Stimulated activated CD4-positive, alpha-beta T cell treated with anti-CD3 and anti-CD28 coated beads, Interleukin-15, amount 100 ng/mL, for 24 hours (primary cell): ENCODE data around the gene S100A4.
A peak's percentile ranks its signal among the peaks of the same experiment; 100 is the strongest.

Experiments
- DNase-seq: peaks from one replicate; pipeline ENCODE4 v3.0.0-alpha.2; 2020

S100A4 gene

GRCh38 chr1:153546796-153547559 lies 1.4 kb upstream of the S100A4 start:
- DNase-seq, result no peak

GRCh38 chr1:153546371-153546770 lies 765 bp upstream of the S100A4 start:
- DNase-seq, result no peak

GRCh38 chr1:153544453-153545066 lies 1.0 kb downstream of the S100A4 start:
- DNase-seq, result no peak

DNA sequence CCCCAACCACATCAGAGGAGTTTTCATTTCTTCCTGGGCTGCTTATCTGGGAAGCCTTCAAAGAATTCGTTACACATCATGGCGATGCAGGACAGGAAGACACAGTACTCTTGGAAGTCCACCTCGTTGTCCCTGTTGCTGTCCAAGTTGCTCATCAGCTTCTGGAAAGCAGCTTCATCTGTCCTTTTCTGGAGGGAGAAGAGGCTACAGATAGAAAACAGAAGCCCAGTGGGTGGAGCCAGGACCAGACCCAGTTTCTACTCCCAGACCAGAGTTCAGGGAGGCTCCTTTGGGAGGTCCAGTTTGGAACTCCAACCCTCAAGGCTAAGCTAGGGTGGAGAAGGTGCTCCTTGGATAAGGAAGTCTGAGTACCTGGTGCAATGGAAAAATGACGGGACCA lies 1.9 kb downstream of the S100A4 start:
- DNase-seq, result no peak

DNA sequence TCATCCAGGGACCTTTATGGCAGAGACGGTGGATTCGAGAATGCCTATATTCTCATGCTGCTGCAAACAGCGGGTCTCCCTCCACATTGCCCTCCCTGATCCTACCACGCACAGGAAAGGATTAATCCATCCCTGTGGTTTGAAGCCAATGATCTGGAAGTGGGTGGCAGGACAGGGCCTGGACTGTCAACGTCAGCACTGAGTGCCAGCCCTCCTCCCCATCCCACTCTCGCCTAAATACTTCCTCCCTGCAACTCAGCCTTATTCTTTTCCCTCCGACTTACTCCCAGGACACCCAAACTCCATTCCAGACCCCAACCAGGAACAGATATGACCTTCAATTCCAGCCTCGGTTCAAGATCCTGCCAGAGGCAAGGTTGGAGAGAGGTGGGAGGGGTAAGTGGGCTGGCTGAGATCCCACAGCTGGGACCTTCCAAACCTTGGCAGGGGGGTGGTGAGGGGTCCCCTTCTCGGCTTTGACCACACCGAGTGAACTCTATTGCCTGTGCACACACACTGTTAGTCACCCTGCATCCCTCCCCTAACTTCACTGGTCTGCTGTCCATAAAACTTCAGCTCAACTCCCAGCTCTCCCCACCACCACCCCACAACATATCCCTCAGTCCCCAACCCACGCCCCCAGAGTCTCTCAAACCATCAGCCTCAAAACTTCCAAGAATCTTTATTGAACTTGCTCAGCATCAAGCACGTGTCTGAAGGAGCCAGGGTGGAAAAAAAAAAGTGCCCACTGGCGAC lies 2.5 kb downstream of the S100A4 start:
- no peak for DNase-seq

- no peak for DNase-seq
Observed at GRCh38 chr1:153541641-153542590, 3.7 kb downstream of the S100A4 start.

DNA sequence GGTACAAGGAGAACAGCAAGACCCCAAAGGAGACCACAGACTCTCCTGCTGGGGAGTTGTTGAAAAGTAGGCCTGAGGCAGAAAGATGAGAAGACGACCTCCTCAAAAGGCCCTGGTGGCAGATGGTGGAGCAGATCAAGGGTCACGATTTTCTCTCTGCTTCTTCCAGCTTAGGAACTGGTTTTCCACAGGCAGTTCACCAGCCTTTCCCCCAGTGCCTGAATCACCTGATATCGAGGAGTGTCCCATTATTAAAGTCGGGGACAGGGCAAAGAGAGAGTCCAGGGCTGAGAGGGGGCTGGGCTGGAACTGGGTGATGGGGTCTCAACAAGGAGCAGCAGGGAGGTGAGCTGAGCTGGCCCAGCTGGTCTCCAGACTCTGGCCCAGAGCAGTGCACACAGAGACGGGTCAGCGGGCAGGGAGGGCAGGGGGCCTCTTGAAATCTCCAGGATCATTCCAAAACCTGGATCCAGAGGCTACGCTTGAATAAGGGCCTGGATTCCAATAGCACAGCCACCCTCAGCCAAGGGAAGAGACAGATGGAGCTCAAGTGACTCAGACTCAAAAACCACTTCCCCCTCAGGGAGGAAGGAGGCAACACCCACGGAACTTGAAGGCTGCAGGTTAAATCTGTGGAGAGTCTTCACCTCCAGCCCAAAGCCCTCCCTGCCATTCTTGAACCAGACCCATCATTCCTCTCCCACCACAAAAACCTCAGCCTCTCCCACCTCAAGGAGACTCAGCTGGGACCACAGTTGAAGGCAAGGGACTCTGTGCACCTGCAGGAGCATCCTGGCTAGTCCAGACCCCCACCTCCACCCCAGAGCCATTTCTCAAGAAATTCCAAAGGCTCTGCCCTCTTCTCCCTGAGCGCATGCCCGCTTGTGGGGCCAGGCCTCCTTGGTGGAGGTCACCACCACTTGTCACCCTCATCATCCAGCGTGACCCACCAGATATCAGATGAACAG lies 4.9 kb downstream of the S100A4 start, which contains the start of gene S100A5:
Gene S100A5, minus strand, starts transcription at position 541 of the 968 bp plus-strand sequence. CDS start 743 bp downstream, outside the sequence.
- DNase-seq, result peak; percentile 61

GRCh38 chr1:153539395-153540093 lies 6.1 kb downstream of the S100A4 start:
- no peak for DNase-seq

GRCh38 chr1:153538315-153538821 lies 7.2 kb downstream of the S100A4 start:
- DNase-seq, result no peak

DNA sequence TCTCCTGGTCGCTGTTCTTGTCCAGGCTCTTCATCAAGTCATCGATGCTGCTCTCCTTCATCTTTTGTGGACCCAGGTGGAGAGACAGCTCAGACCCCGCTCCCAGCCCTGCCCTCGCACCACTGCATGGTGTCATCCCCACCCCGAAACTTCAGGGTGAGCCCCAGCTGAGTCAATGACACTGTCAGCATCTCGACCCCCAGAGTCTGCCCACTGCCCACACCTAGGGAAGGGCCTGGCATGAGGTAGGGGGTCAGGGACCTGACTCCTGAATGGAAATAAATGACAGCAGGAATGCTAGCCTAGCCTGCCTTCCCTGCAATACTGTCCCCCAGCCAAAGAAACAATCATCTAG lies 8.3 kb downstream of the S100A4 start:
- no peak for DNase-seq

- DNase-seq, result no peak
Observed at GRCh38 chr1:153536671-153537375, 8.8 kb downstream of the S100A4 start.

- DNase-seq, result peak; percentile 90
Observed at GRCh38 chr1:153536012-153536670, 9.5 kb downstream of the S100A4 start.

- DNase-seq, result peak; percentile 72
Observed at GRCh38 chr1:153535242-153536011, 10.2 kb downstream of the S100A4 start, which contains the start of gene S100A6. Gene S100A6, minus strand, starts transcription at chr1:153535991. Its CDS starts 652 bp downstream, at chr1:153535339.

DNA sequence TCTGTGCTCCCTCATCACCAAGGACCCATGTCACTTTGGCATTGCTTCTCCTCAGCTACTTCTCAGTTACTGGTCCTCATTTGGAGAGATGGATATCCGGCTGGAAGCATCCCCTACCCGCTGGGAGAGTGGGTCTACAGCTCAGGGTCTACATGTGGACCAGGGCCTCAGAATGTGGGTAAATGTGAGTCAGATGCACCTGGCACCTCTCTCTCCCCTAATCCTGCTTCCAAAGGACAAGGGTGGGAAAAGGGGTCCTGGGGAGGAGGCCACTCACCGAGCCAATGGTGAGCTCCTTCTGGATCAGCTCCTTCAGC lies 10.7 kb downstream of the S100A4 start:
- no peak for DNase-seq

GRCh38 chr1:153534226-153534924 lies 11.2 kb downstream of the S100A4 start:
- no peak for DNase-seq

- peak; percentile 34 for DNase-seq
Observed at GRCh38 chr1:153533689-153534201, 11.9 kb downstream of the S100A4 start.

DNA sequence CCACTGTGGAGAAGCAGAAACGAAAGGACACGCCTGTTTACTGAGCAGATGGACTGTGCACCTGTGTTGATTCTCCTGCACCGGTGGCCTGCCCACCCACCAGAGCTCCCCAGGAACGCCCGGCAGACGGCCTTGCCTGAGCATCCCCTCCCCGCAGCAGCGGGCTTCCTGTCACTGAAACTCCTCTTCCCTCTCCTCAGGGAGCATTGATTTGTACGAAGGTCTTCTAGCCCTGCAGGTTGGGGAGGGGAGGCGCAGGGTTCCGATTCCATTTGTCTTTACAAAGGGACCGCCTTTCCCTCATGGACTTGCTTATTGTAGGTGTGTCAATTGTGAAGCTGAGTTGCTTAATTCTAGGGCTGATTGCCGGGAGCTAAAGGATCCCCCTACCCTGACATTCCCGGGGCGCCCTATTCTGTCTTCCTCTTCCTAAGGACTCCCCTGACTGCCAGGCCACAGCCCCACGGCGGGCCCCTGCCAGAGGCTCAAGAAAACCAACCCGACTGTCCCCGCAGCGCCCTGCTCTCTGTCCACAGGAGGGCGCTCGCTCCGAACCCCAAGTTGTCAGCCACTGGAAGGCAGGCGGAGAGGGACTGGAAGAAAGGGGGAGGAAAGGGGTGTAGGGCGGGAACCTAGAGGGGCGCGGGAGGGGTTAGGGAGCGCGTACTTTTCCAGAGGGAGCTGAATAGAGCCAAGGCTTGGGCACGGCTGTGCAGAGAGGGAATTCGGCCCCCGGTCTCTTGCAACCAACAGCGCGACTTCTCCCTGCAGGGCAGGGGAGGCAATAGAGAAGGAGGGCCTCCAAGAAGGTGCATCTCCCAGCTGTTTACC lies 12.6 kb downstream of the S100A4 start:
- DNase-seq, result peak; percentile 86
